Right lobe of liver (tissue), 4 donors: Measurements from ENCODE around the gene PRKCA.

ENCODE experiments used
- CTCF ChIP-seq, 4 donors: fragments of 200-600 bp in 3 of 4; fragments of 450-650 bp in 1 of 4; IDR thresholded peaks; one replicate each; pipeline versions ENCODE4 v1.5.1 to v1.8.0; 2016 to 2022; ENCODE audit warnings: antibody characterized with exemption in 4 of 4, mild to moderate bottlenecking in 2 of 4
- POLR2A ChIP-seq: fragments of 450-650 bp; IDR thresholded peaks from one replicate; pipeline ENCODE4 v1.6.1; 2017; ENCODE audit warnings: antibody characterized with exemption, mild to moderate bottlenecking
- donor health status: DM: no; HTN: no; CAD: no.
- donor health status: DM: no; HTN: no; CAD: no.
- donor health status: DM: no; HTN: yes; CAD: no.

- TF ChIP-seq CTCF (IDR thresholded peaks at IDR 0.05) (no peak), POLR2A (no peak)
Measured at GRCh38 chr17:66704858-66705520, 402.6 kb downstream of the PRKCA start.
